Skin of body (tissue), 2 donors: ENCODE data around the gene GTF2A2. TPM values are rescaled to one million over a fixed set of nuclear protein-coding genes. Genes with fewer than 3 reads are reported as not detected.
"Not testable (repeated sequence)": the region's sequence is repeated elsewhere in the genome, so short reads cannot be mapped to it uniquely, and the experiment has no call there.

Experiments
- DNase-seq: peaks from one replicate; lab custom pipeline; 2025; lab: John Stamatoyannopoulos, UW
- total RNA-seq: library from RNA; depleted of rRNA; stranded (reverse); fragments of >200 nt; gene quantifications from one replicate; pipeline ENCODE4 v1.2.3, GENCODE V29; 2014

GTF2A2 gene
- total RNA-seq, 1 donor from 2014 or later = 25.7 TPM

GRCh38 chr15:59674361-59674877, 17.1 kb upstream of the GTF2A2 start:
- DNase-seq = no peak

GRCh38 chr15:59668556-59668955, 11.2 kb upstream of the GTF2A2 start:
- peak; percentile 61 for DNase-seq

- peak; percentile 85 for DNase-seq
Observed at GRCh38 chr15:59662260-59662659, 4.9 kb upstream of the GTF2A2 start.

GRCh38 chr15:59659366-59659765, 2.1 kb upstream of the GTF2A2 start:
- DNase-seq = no peak

- DNase-seq = no peak
Observed at GRCh38 chr15:59657635-59658125, 365 bp upstream of the GTF2A2 start.

GRCh38 chr15:59654046-59654445, 3.3 kb downstream of the GTF2A2 start:
- no peak for DNase-seq

- DNase-seq = no peak
Observed at GRCh38 chr15:59649603-59650002, 7.7 kb downstream of the GTF2A2 start.

- DNase-seq = no peak
Observed at GRCh38 chr15:59647085-59647484, 10.2 kb downstream of the GTF2A2 start.

GRCh38 chr15:59646277-59646676, 11.0 kb downstream of the GTF2A2 start:
- DNase-seq = no peak

GRCh38 chr15:59645812-59646211, 11.5 kb downstream of the GTF2A2 start:
- DNase-seq = not testable (repeated sequence)

- DNase-seq = no peak
Observed at GRCh38 chr15:59644756-59645155, 12.6 kb downstream of the GTF2A2 start.

GRCh38 chr15:59642351-59642750, 15.0 kb downstream of the GTF2A2 start:
- DNase-seq = no peak

GRCh38 chr15:59637507-59637906, 19.8 kb downstream of the GTF2A2 start:
- DNase-seq = not testable (repeated sequence)

- DNase-seq = no peak
Observed at GRCh38 chr15:59636184-59636583, 21.1 kb downstream of the GTF2A2 start.

GRCh38 chr15:59632714-59633113, 24.6 kb downstream of the GTF2A2 start:
- DNase-seq = no peak

- DNase-seq = no peak
Observed at GRCh38 chr15:59622289-59622688, 35.0 kb downstream of the GTF2A2 start.

GRCh38 chr15:59618406-59618805, 38.9 kb downstream of the GTF2A2 start:
- no peak for DNase-seq

GRCh38 chr15:59616379-59616778, 40.9 kb downstream of the GTF2A2 start:
- no peak for DNase-seq

GRCh38 chr15:59615661-59616060, 41.7 kb downstream of the GTF2A2 start:
- DNase-seq = no peak

GRCh38 chr15:59614153-59614552, 43.2 kb downstream of the GTF2A2 start:
- no peak for DNase-seq

- no peak for DNase-seq
Observed at GRCh38 chr15:59611276-59612260, 45.7 kb downstream of the GTF2A2 start, which contains the start of gene GCNT3. TSS of gene GCNT3 (plus strand) at chr15:59611783. CDS start at chr15:59618239, 6,456 bp downstream.
